ENCODE results near the gene HNF1B. TPM values are rescaled to one million over a fixed set of nuclear protein-coding genes. Genes with fewer than 3 reads are reported as not detected.

HNF1B gene
- total and polyA plus RNA-seq, 2 donors (not counting 3 experiments of a cell fraction or from before 2014, with no cell fraction given): not detected

DNA sequence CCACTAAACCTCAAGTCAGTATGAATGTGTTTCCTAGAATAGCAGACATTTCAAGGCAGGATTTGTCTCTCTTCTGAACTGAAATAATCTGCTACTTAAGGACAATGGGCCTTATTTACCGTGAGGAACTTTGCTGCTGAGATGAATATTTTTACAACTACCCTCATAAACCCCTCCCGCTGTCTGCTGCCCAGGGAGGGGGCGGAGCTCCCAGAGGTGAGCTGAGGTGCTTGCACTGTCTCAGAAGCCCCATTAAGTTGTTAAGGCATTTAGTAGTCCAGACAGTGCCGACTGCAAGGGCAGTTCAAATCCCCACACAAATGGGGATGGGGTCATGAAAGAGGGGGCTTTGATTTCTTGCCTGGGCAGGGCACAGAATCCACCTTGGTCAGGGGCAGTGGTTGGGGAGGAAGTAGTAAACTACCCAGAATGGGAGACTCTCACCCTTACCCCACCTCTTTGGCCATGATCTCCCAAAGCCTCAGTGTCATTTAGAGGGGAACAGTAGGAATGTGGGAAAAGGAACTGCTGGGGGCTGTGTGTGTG lies 19.2 kb downstream of the HNF1B start:
- Histone ChIP-seq H3K4me2 (ENCODE audit: insufficient read depth, low read length) (no peak overlapping the region), H3K36me3 (ENCODE audit: control insufficient read depth in 2 of 2, extremely low read depth in 1 of 2, insufficient read depth in 2 of 2, low read length in 2 of 2) (no peaks in the 10 kb centered on the region), H3K4me1 (ENCODE audit: control insufficient read depth, extremely low read depth, insufficient read depth, low read length) (no peaks in the 10 kb centered on the region), H3K9ac (replicated peaks; ENCODE audit: extremely low read depth, insufficient read depth, low read length) (no peak overlapping the region), H3K27me3 (ENCODE audit: control insufficient read depth in 2 of 2, insufficient read depth in 2 of 2, low read length in 2 of 2) (peaks cover 12 to 16% of the 10 kb centered on the region in 2 experiments), H3K9me1 (replicated peaks; ENCODE audit: control insufficient read depth, extremely low read depth, insufficient read depth, low read length) (no peaks in the 10 kb centered on the region), H2AFZ (ENCODE audit: low read depth, low read length) (no peak overlapping the region), H3K4me3 (replicated peaks in 1 of 3; ENCODE audit: insufficient read depth in 1 of 3, low read depth in 1 of 3, low read length in 3 of 3) (no peak overlapping the region), H3K9me3 (replicated peaks; ENCODE audit: control insufficient read depth, insufficient read depth, low read length) (no peaks in the 10 kb centered on the region), H3K27ac (ENCODE audit: insufficient read depth, low read depth, low read length) (no peak overlapping the region), H4K20me1 (replicated peaks; ENCODE audit: control insufficient read depth, extremely low read depth, insufficient read depth, low read length) (no peaks in the 10 kb centered on the region), H3K79me2 (ENCODE audit: control insufficient read depth, insufficient read depth, low read length) (no peaks in the 10 kb centered on the region)
- TF ChIP-seq, protein P1, sequence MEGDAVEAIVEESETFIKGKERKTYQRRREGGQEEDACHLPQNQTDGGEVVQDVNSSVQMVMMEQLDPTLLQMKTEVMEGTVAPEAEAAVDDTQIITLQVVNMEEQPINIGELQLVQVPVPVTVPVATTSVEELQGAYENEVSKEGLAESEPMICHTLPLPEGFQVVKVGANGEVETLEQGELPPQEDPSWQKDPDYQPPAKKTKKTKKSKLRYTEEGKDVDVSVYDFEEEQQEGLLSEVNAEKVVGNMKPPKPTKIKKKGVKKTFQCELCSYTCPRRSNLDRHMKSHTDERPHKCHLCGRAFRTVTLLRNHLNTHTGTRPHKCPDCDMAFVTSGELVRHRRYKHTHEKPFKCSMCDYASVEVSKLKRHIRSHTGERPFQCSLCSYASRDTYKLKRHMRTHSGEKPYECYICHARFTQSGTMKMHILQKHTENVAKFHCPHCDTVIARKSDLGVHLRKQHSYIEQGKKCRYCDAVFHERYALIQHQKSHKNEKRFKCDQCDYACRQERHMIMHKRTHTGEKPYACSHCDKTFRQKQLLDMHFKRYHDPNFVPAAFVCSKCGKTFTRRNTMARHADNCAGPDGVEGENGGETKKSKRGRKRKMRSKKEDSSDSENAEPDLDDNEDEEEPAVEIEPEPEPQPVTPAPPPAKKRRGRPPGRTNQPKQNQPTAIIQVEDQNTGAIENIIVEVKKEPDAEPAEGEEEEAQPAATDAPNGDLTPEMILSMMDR (IDR thresholded peaks at IDR 0.05; ENCODE audit: extremely low read depth in 1 of 2, insufficient read depth in 1 of 2, low read depth in 1 of 2, low read length in 2 of 2): no peak
- TF ChIP-seq JUN (IDR thresholded peaks at IDR 0.05; ENCODE audit: borderline replicate concordance, insufficient read depth, insufficient read length, low read depth) (no peak), GATA2 (IDR thresholded peaks at IDR 0.05; ENCODE audit: insufficient read depth, insufficient read length, low read depth, low read length) (no peak), POLR2A (IDR thresholded peaks at IDR 0.05; ENCODE audit: low read depth, low read length) (no peak), EZH2 (IDR thresholded peaks at IDR 0.05; ENCODE audit: borderline replicate concordance, low read depth, low read length, severe bottlenecking) (no peak), FOS (IDR thresholded peaks at IDR 0.05; ENCODE audit: borderline replicate concordance, insufficient read depth, low read length) (no peak), MYC (IDR thresholded peaks at IDR 0.05; ENCODE audit: low read depth, low read length) (no peak), POLR2AphosphoS5 (IDR thresholded peaks at IDR 0.05; ENCODE audit: insufficient read depth, low read depth, low read length) (no peak)
- TF ChIP-seq, protein P2, sequence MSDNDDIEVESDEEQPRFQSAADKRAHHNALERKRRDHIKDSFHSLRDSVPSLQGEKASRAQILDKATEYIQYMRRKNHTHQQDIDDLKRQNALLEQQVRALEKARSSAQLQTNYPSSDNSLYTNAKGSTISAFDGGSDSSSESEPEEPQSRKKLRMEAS (IDR thresholded peaks at IDR 0.05; ENCODE audit: insufficient read depth, insufficient read length): no peak
- FAIRE-seq: no peak
- dilution Hi-C loops (cut with MboI; ENCODE audit: extremely low pct_ligation_motif_present, low sequenced_read_pairs) (no loop called here), intact Hi-C loops (cut with micrococcal nuclease) (no loop called here)
- no TSS peak for BruUV-seq (replicated peaks)
- ChIA-PET CTCF (interaction anchor here (1.0 kb wide), 1 partner anchor 8 kb away, joined by 3 read pairs; no protein-coding TSS in a partner anchor), POLR2A (no interaction called here)
- no peak for DNase-seq (ENCODE audit: low read depth, low spot score)

Data from endothelial cell of umbilical vein (primary cell).